Heart left ventricle (tissue), 16 donors: ENCODE measurements around the gene TNS3. TPM values are rescaled to one million over a fixed set of nuclear protein-coding genes. Genes with fewer than 3 reads are reported as not detected.
A peak's percentile ranks its signal among the peaks of the same experiment; 100 is the strongest.

ENCODE experiments used
- ATAC-seq, 4 donors: fragments of 200-7000 bp; cut with Tn5 transposase; one replicate each; pipeline ENCODE4 v1.9.1; 2020 to 2022; ENCODE audit warnings: moderate library complexity in 4 of 4, mild to moderate bottlenecking in 3 of 4, moderate number of reproducible peaks in 1 of 4
- DNase-seq, 5 donors: peaks; one replicate each; pipeline ENCODE4 v3.0.0-alpha.2; 2020
- H3K27ac ChIP-seq, 12 donors: fragments of 200-600 bp; sonication (generic) in 4 of 12; one replicate each; pipeline versions ENCODE4 v1.5.0 to v1.8.0; 2016 to 2022; ENCODE audit warnings: mild to moderate bottlenecking in 2 of 12
- H3K27me3 ChIP-seq, 9 donors: fragments of 200-600 bp; sonication (generic) in 2 of 9; one replicate each; pipeline versions ENCODE4 v1.5.1 to v1.8.0; 2016 to 2022; ENCODE audit warnings: mild to moderate bottlenecking in 3 of 9
- H3K36me3 ChIP-seq, 9 donors: fragments of 200-600 bp; sonication (generic) in 2 of 9; one replicate each; pipeline versions ENCODE4 v1.5.0 to v1.8.0; 2018 to 2022; ENCODE audit warnings: mild to moderate bottlenecking in 2 of 9
- H3K4me1 ChIP-seq, 12 donors: fragments of 200-600 bp; sonication (generic) in 4 of 12; one replicate each; pipeline versions ENCODE4 v1.5.0 to v1.8.0; 2016 to 2022; ENCODE audit warnings: mild to moderate bottlenecking in 3 of 12
- H3K4me3 ChIP-seq, 12 donors: fragments of 200-600 bp; sonication (generic) in 4 of 12; one replicate each; pipeline versions ENCODE4 v1.5.0 to v1.8.0; 2017 to 2022; ENCODE audit warnings: mild to moderate bottlenecking in 9 of 12, moderate library complexity in 4 of 12
- H3K9me3 ChIP-seq, 12 donors: fragments of 200-600 bp; sonication (generic) in 4 of 12; one replicate each; pipeline versions ENCODE4 v1.5.0 to v1.8.0; 2016 to 2022; ENCODE audit warnings: mild to moderate bottlenecking in 1 of 12
- CTCF ChIP-seq, 12 donors: fragments of 200-600 bp; sonication (generic) in 4 of 12; IDR thresholded peaks; one replicate each; pipeline versions ENCODE4 v1.5.0 to v1.8.0; 2018 to 2022; ENCODE audit warnings: antibody characterized with exemption in 12 of 12, mild to moderate bottlenecking in 5 of 12
- POLR2A ChIP-seq, 2 donors: fragments of 450-650 bp; IDR thresholded peaks; one replicate each; pipeline ENCODE4 v1.6.1; 2017; ENCODE audit warnings: antibody characterized with exemption in 2 of 2, mild to moderate bottlenecking in 2 of 2, moderate library complexity in 2 of 2
- WGBS, 4 donors: extraction: QIAGEN DNeasy Blood & Tissue Kit in 2 of 4; methylation state at CpG; one replicate each; pipeline versions ENCODE4 v1.1.5 to v1.1.7; 2013 to 2018; 5-methylcytosine and 5-hydroxymethylcytosine counted together
- intact Hi-C, 10 donors: fragments of 100-400 bp; cut with DNase I; formaldehyde crosslinking; loops; one replicate each; pipeline versions ENCODE4 v1.11.1 to v1.14.2; 2022
- polyA plus RNA-seq, 2 donors: library from polyadenylated mRNA; stranded (reverse); fragments of 200-250 nt; gene quantifications; one replicate each; pipeline ENCODE4 v1.2.3, GENCODE V29; 2013
- total RNA-seq, 9 donors: library from RNA; depleted of rRNA in 2 of 9; stranded (reverse); fragments of >200 nt in 2 of 9; fragmentation: NEBNext Ultra II Directional in 3 of 9; extraction: Animal tissue kit (Norgen Biotek cat#: 25700) in 3 of 9; gene quantifications; one replicate each; pipeline versions ENCODE4 v1.1.0 to v1.2.4, GENCODE V29; 2016 to 2023
- donor health status: ischemic (EF 13 %, LVEDD 7.1; RV severe dilation, severe dysfunction).
- donor health status: healthy with polysubstance abuse.
- donor health status: DM: no; HTN: yes; CAD: no.
- donor health status: DM: no; HTN: no; CAD: no.
- donor health status: ischemic (EF 25% LVEDD 6.9; RV normal size, moderate dysfunction).
- donor health status: ischemic (EF 25% LVEDD 5.7; RV mildly dilated, moderate dysfunction).
- donor health status: healthy.
- donor health status: DM: yes; HTN: yes; CAD: no.
- donor health status: ischemic (EF 35%, LVEDD 5.7; RV mildly dilated, moderate dysfunction).
- donor health status: nonischemic (EF 11% LVEDD 7.7; RV severe dilation, severe dysfunction).
- donor health status: DM: yes; HTN: yes; CAD: no.
- donor health status: PGD.
- donor health status: ischemic (EF 29% LVEDD 5.4; RV normal size, mild dysfunction).
- donor health status: nonischemic (EF 23%, LVEDD 6.1; RV moderate dilation, normal function).

TNS3 gene
- total and polyA plus RNA-seq, 11 donors: 10.1 to 116 (median 32.7) TPM

GRCh38 chr7:47516386-47516785 lies 65.5 kb downstream of the TNS3 start:
- no peak overlapping the region for H3K27ac ChIP-seq
- peak in 1 of 5 donors; percentile 35 for DNase-seq
- no peaks in the 10 kb centered on the region for H3K9me3 ChIP-seq
- intact Hi-C loops: no loop called here
- ATAC-seq: no peak
- H3K27me3 ChIP-seq: no peaks in the 10 kb centered on the region
- no peak overlapping the region for H3K4me3 ChIP-seq
- H3K36me3 ChIP-seq: peaks cover 0 to 8% (median 0%) of the 10 kb centered on the region in 9 donors
- TF ChIP-seq POLR2A (IDR thresholded peaks at IDR 0.05): no peak
- no peak for TF ChIP-seq CTCF (IDR thresholded peaks at IDR 0.05)
- peaks cover 0 to 49% (median 25%) of the 10 kb centered on the region in 12 donors for H3K4me1 ChIP-seq
- 90 to 99% (median 95%) methylated on average over 6 of the region's 6 CpGs for WGBS, 4 donors

GRCh38 chr7:47515305-47515834 lies 66.5 kb downstream of the TNS3 start:
- peaks cover 0 to 42% (median 19%) of the 10 kb centered on the region in 12 donors for H3K4me1 ChIP-seq
- H3K27me3 ChIP-seq: no peaks in the 10 kb centered on the region
- no peak overlapping the region for H3K4me3 ChIP-seq
- WGBS, 4 donors: 96 to 98% (median 97%) methylated on average over 7 of the region's 7 CpGs
- ATAC-seq (no peak), DNase-seq (no peak)
- peaks cover 0 to 9% (median 0%) of the 10 kb centered on the region in 9 donors for H3K36me3 ChIP-seq
- intact Hi-C loops: no loop called here
- no peaks in the 10 kb centered on the region for H3K9me3 ChIP-seq
- no peak overlapping the region for H3K27ac ChIP-seq
- no peak for TF ChIP-seq POLR2A (IDR thresholded peaks at IDR 0.05)
- no peak for TF ChIP-seq CTCF (IDR thresholded peaks at IDR 0.05)

- 92 to 97% (median 95%) methylated on average over 3 of the region's 3 CpGs for WGBS, 4 donors
Observed at GRCh38 chr7:47514818-47515217, 67.1 kb downstream of the TNS3 start.

GRCh38 chr7:47514367-47514766 lies 67.5 kb downstream of the TNS3 start:
- Histone ChIP-seq H3K27ac (peak overlapping the region in 7 of 12 donors; percentile 23 to 66 (median 57)), H3K4me1 (peaks cover 0 to 36% (median 18%) of the 10 kb centered on the region in 12 donors), H3K27me3 (no peaks in the 10 kb centered on the region), H3K9me3 (no peaks in the 10 kb centered on the region), H3K36me3 (peaks cover 0 to 9% (median 0%) of the 10 kb centered on the region in 9 donors), H3K4me3 (no peak overlapping the region)
- intact Hi-C loops: no loop called here
- TF ChIP-seq POLR2A (IDR thresholded peaks at IDR 0.05): no peak
- no peak for TF ChIP-seq CTCF (IDR thresholded peaks at IDR 0.05)
- no peak for DNase-seq
- ATAC-seq: no peak
- WGBS, 4 donors: 92 to 94% (median 93%) methylated on average over 4 of the region's 4 CpGs

More at GRCh38 chr7:47514818-47515217, 67.1 kb downstream of the TNS3 start:
- H3K4me3 ChIP-seq: no peak overlapping the region
- no peaks in the 10 kb centered on the region for H3K27me3 ChIP-seq
- H3K27ac ChIP-seq: peak overlapping the region in 1 of 12 donors; percentile 63
- H3K4me1 ChIP-seq: peaks cover 0 to 37% (median 19%) of the 10 kb centered on the region in 12 donors
- DNase-seq (no peak), ATAC-seq (no peak)
- H3K36me3 ChIP-seq: peaks cover 0 to 9% (median 0%) of the 10 kb centered on the region in 9 donors
- no peak for TF ChIP-seq POLR2A (IDR thresholded peaks at IDR 0.05)
- no peak for TF ChIP-seq CTCF (IDR thresholded peaks at IDR 0.05)
- no peaks in the 10 kb centered on the region for H3K9me3 ChIP-seq
- intact Hi-C loops: no loop called here
